ENCODE results near the gene FAM222B. TPM values are rescaled to one million over a fixed set of nuclear protein-coding genes. Genes with fewer than 3 reads are reported as not detected.
A peak's percentile ranks its signal among the peaks of the same experiment; 100 is the strongest.

Gene FAM222B
- total and polyA plus RNA-seq, 9 of the 15 experiments (the other 6 are each of a cell fraction or from before 2014, with no cell fraction given): 4.0 to 34.6 (median 7.5) TPM

DNA sequence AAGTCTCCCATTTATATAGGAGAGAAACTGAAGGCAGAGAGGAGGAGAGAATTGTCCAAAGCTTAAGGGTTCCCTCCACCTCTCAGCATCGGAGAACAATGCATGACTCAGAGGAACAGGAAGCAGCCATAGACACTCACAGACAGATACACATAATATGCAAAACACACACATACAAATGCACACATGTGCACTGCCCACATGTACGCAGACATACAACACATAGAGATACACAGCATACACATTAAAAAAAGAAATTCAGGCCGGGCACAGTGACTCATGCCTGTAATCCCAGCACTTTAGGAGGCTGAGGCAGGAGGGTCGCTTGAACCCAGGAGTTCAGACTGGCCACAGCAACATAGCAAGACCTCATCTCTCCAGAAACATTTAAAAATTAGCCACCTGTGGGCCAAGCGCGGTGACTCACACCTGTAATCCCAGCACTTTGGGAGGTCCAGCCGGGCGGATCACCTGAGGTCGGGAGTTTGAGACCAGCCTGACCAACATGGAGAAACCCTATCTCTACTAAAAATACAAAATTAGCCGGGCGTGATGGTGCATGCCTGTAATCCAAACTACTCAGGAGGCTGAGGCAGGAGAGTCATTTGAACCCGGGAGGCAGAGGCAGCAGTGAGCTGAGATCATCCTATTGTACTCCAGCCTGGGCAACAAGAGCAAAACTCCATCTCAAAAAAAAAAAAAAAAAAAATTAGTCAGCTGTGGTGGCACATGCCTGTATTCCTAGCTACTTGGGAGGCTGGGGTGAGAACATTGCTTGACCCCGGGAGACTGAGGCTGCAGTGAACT, 23.6 kb upstream of the FAM222B start (continued):
- TF ChIP-seq MBD1 (CRISPR knock-in tag; IDR thresholded peaks at IDR 0.05): no peak; the same call in 1 of the 2 replicates
- no peak for TF ChIP-seq CEBPB (tag; IDR thresholded peaks at IDR 0.05)
- TF ChIP-seq, protein P1, sequence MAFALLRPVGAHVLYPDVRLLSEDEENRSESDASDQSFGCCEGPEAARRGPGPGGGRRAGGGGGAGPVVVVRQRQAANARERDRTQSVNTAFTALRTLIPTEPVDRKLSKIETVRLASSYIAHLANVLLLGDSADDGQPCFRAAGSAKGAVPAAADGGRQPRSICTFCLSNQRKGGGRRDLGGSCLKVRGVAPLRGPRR (CRISPR knock-in tag; IDR thresholded peaks at IDR 0.05): peak; percentile 19; the same call in 1 of the 2 replicates
- no peak for TF ChIP-seq ZNF764 (CRISPR knock-in tag; IDR thresholded peaks at IDR 0.05; ENCODE audit: low read depth)
- TF ChIP-seq, protein P2, sequence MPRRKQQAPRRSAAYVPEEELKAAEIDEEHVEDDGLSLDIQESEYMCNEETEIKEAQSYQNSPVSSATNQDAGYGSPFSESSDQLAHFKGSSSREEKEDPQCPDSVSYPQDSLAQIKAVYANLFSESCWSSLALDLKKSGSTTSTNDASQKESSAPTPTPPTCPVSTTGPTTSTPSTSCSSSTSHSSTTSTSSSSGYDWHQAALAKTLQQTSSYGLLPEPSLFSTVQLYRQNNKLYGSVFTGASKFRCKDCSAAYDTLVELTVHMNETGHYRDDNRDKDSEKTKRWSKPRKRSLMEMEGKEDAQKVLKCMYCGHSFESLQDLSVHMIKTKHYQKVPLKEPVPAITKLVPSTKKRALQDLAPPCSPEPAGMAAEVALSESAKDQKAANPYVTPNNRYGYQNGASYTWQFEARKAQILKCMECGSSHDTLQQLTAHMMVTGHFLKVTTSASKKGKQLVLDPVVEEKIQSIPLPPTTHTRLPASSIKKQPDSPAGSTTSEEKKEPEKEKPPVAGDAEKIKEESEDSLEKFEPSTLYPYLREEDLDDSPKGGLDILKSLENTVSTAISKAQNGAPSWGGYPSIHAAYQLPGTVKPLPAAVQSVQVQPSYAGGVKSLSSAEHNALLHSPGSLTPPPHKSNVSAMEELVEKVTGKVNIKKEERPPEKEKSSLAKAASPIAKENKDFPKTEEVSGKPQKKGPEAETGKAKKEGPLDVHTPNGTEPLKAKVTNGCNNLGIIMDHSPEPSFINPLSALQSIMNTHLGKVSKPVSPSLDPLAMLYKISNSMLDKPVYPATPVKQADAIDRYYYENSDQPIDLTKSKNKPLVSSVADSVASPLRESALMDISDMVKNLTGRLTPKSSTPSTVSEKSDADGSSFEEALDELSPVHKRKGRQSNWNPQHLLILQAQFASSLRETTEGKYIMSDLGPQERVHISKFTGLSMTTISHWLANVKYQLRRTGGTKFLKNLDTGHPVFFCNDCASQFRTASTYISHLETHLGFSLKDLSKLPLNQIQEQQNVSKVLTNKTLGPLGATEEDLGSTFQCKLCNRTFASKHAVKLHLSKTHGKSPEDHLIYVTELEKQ (CRISPR knock-in tag; IDR thresholded peaks at IDR 0.05): no peak
- no peak for TF ChIP-seq ZNF212 (CRISPR knock-in tag; IDR thresholded peaks at IDR 0.05)
- TF ChIP-seq BRD4 (IDR thresholded peaks at IDR 0.05): peak; percentile 63; the same call in 1 of the 2 replicates
- TF ChIP-seq, protein P3, sequence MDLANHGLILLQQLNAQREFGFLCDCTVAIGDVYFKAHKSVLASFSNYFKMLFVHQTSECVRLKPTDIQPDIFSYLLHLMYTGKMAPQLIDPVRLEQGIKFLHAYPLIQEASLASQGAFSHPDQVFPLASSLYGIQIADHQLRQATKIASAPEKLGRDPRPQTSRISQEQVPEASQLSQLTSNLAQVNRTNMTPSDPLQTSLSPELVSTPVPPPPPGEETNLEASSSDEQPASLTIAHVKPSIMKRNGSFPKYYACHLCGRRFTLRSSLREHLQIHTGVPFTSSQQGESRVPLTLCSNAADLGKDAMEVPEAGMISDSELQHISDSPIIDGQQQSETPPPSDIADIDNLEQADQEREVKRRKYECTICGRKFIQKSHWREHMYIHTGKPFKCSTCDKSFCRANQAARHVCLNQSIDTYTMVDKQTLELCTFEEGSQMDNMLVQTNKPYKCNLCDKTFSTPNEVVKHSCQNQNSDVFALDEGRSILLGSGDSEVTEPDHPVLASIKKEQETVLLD (IDR thresholded peaks at IDR 0.05): no peak
- TF ChIP-seq ARID1B (IDR thresholded peaks at IDR 0.05): no peak
- no peak for TF ChIP-seq BRF2 (IDR thresholded peaks at IDR 0.05; ENCODE audit: borderline replicate concordance, insufficient read depth, insufficient read length)
- TF ChIP-seq GATAD2A (IDR thresholded peaks at IDR 0.05): 0 out of 2 replicates have a peak, but pooled peaks have one; percentile 19
- TF ChIP-seq, protein P4, sequence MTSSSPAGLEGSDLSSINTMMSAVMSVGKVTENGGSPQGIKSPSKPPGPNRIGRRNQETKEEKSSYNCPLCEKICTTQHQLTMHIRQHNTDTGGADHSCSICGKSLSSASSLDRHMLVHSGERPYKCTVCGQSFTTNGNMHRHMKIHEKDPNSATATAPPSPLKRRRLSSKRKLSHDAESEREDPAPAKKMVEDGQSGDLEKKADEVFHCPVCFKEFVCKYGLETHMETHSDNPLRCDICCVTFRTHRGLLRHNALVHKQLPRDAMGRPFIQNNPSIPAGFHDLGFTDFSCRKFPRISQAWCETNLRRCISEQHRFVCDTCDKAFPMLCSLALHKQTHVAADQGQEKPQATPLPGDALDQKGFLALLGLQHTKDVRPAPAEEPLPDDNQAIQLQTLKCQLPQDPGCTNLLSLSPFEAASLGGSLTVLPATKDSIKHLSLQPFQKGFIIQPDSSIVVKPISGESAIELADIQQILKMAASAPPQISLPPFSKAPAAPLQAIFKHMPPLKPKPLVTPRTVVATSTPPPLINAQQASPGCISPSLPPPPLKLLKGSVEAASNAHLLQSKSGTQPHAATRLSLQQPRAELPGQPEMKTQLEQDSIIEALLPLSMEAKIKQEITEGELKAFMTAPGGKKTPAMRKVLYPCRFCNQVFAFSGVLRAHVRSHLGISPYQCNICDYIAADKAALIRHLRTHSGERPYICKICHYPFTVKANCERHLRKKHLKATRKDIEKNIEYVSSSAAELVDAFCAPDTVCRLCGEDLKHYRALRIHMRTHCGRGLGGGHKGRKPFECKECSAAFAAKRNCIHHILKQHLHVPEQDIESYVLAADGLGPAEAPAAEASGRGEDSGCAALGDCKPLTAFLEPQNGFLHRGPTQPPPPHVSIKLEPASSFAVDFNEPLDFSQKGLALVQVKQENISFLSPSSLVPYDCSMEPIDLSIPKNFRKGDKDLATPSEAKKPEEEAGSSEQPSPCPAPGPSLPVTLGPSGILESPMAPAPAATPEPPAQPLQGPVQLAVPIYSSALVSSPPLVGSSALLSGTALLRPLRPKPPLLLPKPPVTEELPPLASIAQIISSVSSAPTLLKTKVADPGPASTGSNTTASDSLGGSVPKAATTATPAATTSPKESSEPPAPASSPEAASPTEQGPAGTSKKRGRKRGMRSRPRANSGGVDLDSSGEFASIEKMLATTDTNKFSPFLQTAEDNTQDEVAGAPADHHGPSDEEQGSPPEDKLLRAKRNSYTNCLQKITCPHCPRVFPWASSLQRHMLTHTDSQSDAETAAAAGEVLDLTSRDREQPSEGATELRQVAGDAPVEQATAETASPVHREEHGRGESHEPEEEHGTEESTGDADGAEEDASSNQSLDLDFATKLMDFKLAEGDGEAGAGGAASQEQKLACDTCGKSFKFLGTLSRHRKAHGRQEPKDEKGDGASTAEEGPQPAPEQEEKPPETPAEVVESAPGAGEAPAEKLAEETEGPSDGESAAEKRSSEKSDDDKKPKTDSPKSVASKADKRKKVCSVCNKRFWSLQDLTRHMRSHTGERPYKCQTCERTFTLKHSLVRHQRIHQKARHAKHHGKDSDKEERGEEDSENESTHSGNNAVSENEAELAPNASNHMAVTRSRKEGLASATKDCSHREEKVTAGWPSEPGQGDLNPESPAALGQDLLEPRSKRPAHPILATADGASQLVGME (CRISPR knock-in tag; IDR thresholded peaks at IDR 0.05): no peak

All from K562 (cell line).